ENCODE measurements around the gene CCAR1. TPM values are rescaled to one million over a fixed set of nuclear protein-coding genes. Genes with fewer than 3 reads are reported as not detected.
A peak's percentile ranks its signal among the peaks of the same experiment; 100 is the strongest.
"Not testable (repeated sequence)": the region's sequence is repeated elsewhere in the genome, so short reads cannot be mapped to it uniquely, and the experiment has no call there.

Gene CCAR1
- total RNA-seq, 1 donor from 2014 or later: 124 TPM

DNA sequence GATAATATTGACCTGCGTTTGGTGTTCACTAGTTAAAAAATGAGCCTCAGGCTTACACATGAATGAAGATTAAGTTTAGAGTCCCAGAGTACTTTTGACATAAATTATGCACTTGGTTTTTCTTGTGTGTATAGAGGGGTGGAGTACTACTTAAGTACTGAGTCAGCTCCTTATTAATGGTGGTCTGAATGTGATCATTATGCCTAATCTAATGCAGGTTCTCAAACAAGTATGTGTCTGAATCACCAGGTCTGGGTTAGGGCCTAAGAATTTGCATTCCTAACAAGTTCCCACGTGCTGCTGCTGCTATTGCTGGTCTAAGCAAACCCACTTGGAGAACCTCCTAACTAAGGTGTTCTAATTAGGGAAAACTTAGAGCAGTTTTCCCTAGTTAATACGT lies 75.6 kb downstream of the CCAR1 start:
- Mint-ChIP-seq H3K4me3 (no peak overlapping the region), H3K36me3 (peaks cover 10% of the 10 kb centered on the region), H3K27ac (peak overlapping the region; percentile 11), H3K4me1 (no peaks in the 10 kb centered on the region), H3K27me3 (ENCODE audit: low read depth) (no peaks in the 10 kb centered on the region), H3K9me3 (no peaks in the 10 kb centered on the region)
- TF ChIP-seq, protein P1, sequence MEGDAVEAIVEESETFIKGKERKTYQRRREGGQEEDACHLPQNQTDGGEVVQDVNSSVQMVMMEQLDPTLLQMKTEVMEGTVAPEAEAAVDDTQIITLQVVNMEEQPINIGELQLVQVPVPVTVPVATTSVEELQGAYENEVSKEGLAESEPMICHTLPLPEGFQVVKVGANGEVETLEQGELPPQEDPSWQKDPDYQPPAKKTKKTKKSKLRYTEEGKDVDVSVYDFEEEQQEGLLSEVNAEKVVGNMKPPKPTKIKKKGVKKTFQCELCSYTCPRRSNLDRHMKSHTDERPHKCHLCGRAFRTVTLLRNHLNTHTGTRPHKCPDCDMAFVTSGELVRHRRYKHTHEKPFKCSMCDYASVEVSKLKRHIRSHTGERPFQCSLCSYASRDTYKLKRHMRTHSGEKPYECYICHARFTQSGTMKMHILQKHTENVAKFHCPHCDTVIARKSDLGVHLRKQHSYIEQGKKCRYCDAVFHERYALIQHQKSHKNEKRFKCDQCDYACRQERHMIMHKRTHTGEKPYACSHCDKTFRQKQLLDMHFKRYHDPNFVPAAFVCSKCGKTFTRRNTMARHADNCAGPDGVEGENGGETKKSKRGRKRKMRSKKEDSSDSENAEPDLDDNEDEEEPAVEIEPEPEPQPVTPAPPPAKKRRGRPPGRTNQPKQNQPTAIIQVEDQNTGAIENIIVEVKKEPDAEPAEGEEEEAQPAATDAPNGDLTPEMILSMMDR (IDR thresholded peaks at IDR 0.05; ENCODE audit: unreplicated experiment): no peak
- DNase-seq (ENCODE audit: low spot score in 2 of 2, unreplicated experiment in 2 of 2): no peak

DNA sequence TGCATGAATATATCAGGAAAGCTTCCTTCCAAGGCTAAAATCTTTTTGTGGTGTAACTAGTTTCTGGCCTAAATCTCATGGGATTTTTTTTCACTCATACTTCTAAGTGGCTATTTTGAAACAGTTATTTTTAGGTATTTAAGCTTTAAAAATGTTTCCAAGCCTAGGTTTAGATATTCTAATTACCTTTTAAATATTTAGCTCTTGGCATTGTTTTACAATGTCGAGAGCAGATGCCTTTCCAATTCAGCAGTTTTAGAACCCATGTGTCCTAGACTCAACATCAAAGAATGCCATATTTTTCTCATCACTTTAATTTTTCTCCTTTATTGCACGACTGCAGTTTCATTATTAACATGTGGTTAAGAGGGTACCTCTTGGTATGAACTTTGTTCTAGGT lies 79.2 kb downstream of the CCAR1 start:
- H3K4me3 Mint-ChIP-seq: no peak overlapping the region
- H3K36me3 Mint-ChIP-seq: peaks cover 3% of the 10 kb centered on the region
- H3K4me1 Mint-ChIP-seq: no peaks in the 10 kb centered on the region
- no peaks in the 10 kb centered on the region for H3K27me3 Mint-ChIP-seq (ENCODE audit: low read depth)
- H3K27ac Mint-ChIP-seq: no peak overlapping the region
- TF ChIP-seq, protein P1 (IDR thresholded peaks at IDR 0.05; ENCODE audit: unreplicated experiment): no peak
- no peaks in the 10 kb centered on the region for H3K9me3 Mint-ChIP-seq
- no peak for DNase-seq (ENCODE audit: low spot score in 2 of 2, unreplicated experiment in 2 of 2)

- Mint-ChIP-seq H3K9me3 (no peaks in the 10 kb centered on the region), H3K27me3 (ENCODE audit: low read depth) (no peaks in the 10 kb centered on the region), H3K27ac (no peak overlapping the region), H3K4me3 (no peak overlapping the region), H3K36me3 (no peaks in the 10 kb centered on the region), H3K4me1 (no peaks in the 10 kb centered on the region)
- no peak for DNase-seq (ENCODE audit: low spot score in 2 of 2, unreplicated experiment in 2 of 2)
- TF ChIP-seq, protein P1 (IDR thresholded peaks at IDR 0.05; ENCODE audit: unreplicated experiment): no peak
Measured at GRCh38 chr10:68804692-68805091, 83.7 kb downstream of the CCAR1 start.

- H3K36me3 Mint-ChIP-seq; H3K27me3 Mint-ChIP-seq (ENCODE audit: low read depth); H3K4me3 Mint-ChIP-seq; H3K9me3 Mint-ChIP-seq; DNase-seq (ENCODE audit: low spot score in 2 of 2, unreplicated experiment in 2 of 2); H3K27ac Mint-ChIP-seq; H3K4me1 Mint-ChIP-seq: not testable (repeated sequence)
Measured at GRCh38 chr10:68810830-68811229, 89.8 kb downstream of the CCAR1 start.

DNA sequence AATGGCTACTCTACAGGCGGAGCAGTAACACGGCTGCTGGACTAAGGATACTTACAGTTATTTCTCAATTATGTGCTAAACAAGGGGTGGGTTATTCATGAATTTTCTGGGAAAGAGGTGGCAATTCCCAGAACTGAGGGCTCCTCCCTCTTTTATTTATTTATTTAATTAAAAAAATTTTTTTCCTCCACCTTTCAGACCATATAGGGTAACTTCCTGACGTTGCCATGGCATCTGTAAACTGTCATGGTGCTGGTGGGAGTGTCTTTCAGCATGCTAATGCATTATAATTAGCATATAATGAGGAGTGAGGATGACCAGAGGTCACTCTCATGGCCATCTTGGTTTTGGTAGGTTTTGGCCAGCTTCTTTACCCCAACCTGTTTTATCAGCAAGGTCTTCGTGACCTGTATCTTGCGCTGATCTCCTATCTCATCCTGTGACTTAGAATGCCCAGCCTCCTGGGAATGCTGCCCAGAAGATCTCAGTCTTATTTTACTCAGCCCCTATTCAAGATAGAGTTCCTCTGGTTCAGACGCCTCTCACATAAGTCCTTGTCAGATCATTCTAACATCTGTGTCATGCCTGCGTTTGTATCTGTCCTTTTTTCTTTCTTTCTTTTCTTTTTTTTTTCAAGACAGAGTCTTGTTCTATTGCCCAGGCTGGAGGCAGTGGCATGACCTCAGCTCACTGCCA lies 90.4 kb downstream of the CCAR1 start:
- Mint-ChIP-seq H3K36me3 (no peaks in the 10 kb centered on the region), H3K4me3 (no peak overlapping the region), H3K27ac (no peak overlapping the region), H3K27me3 (ENCODE audit: low read depth) (no peaks in the 10 kb centered on the region), H3K4me1 (no peaks in the 10 kb centered on the region), H3K9me3 (no peaks in the 10 kb centered on the region)
- no peak for DNase-seq (ENCODE audit: low spot score in 2 of 2, unreplicated experiment in 2 of 2)
- TF ChIP-seq, protein P1 (IDR thresholded peaks at IDR 0.05; ENCODE audit: unreplicated experiment): no peak

- no peak for DNase-seq (ENCODE audit: low spot score in 2 of 2, unreplicated experiment in 2 of 2)
- Mint-ChIP-seq H3K27me3 (ENCODE audit: low read depth) (no peaks in the 10 kb centered on the region), H3K9me3 (no peaks in the 10 kb centered on the region), H3K27ac (no peak overlapping the region), H3K4me3 (no peak overlapping the region), H3K36me3 (no peaks in the 10 kb centered on the region), H3K4me1 (peaks cover 4% of the 10 kb centered on the region)
- TF ChIP-seq, protein P1 (IDR thresholded peaks at IDR 0.05; ENCODE audit: unreplicated experiment): no peak
Measured at GRCh38 chr10:68812420-68812819, 91.4 kb downstream of the CCAR1 start.

Data from mesothelial cell of epicardium (in vitro differentiated cells).